ENCODE measurements around the gene CDH13.

Gene CDH13

DNA sequence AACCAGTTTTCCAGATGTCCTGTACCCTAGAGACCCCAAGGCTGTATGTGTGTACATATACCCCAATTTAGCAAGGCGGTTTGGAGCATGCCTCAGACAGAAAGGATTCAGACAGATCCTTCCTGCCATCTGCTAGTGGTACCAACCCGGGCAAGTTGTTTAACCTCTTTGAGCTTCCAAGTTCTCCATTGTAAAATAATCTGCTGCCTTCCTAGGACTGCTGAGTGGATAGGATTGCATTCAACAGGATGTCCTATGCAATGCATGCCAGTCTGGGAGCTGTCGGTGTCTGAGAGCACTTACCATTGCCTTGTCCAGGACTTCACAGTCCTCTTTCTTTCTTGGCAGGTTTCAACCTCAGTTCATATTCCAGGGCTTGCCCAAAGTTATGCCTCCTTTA is 1.9 kb downstream of the CDH13 start:
- no peak for DNase-seq

DNA sequence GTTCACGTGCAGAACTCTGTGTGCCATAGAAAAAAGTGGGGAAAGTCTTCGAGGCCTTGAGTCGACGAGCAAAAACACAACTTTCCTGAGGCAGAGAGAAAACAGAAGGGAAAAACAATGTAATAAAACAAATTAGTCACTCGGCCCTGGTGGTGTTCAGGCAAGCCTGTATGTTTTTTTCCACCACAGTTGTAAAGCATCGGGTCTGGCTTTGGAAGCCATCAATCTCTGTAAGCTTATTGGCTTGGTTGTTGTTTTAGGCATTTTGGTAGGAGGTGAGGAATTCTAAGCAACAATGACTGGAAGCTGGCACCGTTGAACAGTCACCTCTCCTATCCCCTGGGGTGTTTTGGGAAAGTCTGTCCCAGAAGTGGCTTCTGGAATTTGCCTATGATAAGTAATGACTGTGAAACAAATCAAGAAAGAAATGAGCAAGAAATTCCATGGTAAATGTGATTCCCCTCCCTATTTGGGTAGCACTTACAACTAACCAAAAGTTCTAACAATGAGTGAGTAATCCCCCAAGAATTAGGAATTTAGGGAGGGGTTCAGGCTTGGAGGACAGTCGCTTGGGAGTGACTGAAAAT is 2.8 kb downstream of the CDH13 start:
- no peak for DNase-seq

DNA sequence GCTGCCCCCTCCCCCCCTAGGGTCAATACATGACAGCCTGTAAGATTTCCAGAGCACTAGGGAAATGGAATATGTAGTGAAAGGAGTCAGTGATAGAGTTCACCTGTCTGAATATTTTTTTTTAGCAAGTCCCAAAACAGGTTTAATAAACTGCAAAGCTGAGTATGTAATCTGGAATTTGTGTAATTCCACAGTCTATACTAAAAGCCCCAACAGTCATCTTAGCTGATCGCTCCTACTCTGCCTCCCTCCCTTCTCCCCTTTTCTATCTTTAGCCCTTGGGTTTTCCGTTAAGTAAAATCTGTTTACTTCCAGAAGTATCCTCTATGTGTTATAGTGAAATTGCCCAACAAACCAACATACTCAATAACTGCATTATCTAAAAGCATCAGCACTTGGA is 3.5 kb downstream of the CDH13 start:
- no peak for DNase-seq

DNA sequence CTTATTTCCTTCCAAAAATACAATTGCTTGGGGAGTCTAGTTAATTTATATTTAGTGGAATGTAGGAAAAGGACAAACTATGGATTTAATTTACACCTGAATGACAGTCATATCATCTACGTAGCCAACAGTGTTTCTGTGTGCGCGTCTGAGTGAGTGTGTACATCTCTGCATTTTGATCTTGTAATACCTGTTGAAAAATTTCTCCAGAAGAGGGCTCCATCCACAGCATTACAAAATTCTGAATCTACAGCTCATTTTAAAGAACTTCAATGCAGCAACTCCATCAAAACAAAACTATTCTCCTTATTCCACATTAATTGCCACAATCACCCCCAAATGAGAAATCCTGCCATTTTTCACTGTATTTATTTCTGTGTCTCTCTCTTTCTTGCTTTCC is 3.9 kb downstream of the CDH13 start:
- DNase-seq = no peak

DNA sequence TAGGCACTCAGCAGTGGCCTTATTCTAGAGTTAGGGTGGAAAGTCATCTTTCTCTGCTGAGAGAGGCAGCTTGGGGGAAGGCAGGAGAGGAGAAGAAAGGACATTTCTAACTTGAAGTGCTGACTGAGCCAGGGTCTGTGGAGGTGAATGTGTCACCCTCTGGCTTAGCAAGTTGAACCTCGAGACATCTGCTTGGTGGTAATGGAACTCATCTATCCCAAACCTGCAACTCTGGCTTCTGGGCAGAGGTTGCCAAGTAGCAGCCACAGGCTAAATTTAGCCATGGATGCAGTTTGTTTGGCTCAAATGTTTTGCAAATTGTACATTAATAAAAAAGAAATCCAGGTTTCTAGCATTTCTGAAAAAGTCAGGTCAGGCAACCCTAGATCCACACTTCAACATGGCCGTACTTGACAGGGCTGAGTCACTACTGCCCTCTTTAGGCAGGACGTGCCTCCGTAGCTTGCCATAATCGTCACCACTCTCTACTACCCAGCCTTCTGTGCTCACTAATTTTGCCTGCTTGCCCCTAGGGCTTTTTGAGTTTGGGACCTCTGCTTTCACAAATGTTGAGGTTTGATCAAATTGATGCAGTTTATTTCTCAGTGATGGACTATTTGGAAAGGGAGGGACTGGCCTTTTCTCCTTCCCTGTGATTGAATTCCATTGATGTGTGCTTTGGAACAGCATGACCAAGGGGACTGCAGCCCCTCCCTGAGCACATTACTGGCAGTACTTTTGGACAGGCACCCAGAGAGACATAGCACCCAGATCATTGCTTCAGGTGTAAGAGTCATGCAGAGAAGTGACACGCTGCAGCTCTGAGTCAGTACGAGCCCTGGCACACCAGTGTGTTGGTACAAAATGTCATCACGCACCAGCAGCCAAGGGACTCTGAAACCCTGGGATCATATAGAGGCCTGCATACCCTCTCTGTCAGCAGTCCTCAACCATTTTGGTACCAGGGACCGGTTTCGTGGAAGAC is 5.2 kb downstream of the CDH13 start:
- no peak for DNase-seq

DNA sequence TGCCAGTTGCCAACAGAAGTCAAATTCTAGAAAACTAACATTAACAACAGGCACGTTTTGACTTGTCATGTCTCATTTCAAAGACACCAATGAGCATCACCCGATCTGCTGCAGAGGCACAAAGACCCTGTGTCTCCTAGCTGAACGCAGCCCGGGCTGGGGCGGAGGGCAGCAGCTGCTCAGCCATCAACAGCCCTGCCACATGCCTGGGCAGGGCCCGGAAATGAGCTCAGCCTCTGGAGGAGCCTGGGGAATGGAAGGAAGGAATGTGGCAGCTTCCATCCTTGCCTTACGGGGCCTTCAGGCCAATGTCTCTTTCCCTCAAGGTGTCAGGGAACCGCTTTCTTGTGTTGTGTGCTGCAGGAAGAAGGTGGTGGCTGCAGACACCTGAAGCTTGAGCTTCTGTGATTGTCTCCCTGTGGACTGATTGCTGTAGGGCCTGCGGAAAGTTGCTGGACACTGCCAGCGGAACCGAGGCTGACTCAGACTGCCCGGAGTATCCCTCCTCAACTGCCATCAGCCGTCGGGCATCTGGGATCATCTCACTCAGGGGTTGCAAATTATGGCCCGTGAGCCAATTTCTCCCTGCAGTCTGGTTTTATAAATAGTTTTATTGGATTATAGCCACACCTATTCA is 7.3 kb downstream of the CDH13 start:
- DNase-seq = no peak

DNA sequence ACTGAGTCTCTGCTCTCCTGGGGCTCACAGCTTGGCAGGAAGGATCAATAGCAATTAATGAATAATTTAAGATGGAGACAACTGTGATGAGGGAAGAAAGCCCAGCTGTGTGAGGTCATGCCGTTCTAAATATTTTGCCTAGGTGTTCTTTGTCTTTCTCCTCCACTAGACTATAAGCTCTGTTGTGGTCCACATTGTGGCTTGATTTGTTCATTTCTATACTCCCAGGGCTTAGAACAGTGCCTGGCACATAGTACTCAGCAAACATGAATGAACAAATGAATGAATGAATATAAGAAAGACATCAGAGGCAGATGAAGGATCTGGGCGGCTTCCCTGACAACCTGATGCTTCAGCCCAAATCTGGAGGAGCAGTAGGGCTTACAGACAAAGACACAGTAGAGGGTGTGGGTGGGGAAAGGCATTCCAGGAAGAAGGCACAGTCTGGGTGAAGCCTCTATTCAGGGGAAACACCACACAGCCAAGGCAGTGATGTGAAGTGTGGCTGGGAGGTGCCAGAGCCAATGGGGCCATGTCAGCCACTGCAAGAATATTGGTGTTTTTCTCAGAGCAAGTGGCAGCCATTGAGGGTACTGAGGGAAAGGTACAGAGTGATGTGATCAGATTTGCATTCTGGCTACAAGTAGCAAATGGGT is 8.3 kb downstream of the CDH13 start:
- no peak for DNase-seq

DNA sequence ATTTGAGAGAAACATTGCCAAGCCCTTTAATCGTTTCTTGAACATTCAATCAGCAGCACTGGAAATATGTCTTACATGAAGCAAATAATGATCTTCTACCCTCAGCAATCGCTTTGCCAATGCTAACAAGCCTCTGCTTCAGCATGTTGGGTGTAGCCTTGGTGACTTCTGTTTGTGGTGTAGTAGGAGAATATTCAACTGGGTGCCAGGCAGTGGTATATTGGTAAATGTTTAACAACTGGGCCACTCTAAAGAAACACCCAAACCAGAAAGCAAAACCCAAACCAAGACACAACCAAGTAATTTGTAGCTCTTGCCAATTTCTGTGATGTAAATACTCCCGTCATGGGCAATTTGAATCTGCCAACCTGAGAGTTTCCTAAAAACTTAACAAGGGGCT is 9.7 kb downstream of the CDH13 start:
- DNase-seq = no peak

DNA sequence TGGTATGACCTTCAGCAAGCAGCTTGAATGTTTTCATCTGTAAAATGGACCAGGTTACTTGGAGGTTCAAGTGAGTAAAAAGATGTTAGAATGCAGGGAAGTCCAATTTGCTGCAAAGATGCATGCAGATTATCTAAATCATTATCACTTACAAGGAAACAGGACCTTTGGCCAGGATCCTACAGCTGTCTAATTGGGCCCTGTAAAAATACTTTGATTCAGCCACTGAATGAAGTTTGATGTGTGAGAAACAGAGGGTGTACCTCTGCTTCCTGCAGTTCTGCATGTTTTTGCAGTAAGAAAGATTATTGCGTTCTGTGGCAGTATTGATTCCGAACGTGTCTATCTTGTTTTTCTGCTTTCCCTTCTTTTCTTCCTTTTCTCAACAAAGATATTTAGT is 10.2 kb downstream of the CDH13 start:
- no peak for DNase-seq

DNA sequence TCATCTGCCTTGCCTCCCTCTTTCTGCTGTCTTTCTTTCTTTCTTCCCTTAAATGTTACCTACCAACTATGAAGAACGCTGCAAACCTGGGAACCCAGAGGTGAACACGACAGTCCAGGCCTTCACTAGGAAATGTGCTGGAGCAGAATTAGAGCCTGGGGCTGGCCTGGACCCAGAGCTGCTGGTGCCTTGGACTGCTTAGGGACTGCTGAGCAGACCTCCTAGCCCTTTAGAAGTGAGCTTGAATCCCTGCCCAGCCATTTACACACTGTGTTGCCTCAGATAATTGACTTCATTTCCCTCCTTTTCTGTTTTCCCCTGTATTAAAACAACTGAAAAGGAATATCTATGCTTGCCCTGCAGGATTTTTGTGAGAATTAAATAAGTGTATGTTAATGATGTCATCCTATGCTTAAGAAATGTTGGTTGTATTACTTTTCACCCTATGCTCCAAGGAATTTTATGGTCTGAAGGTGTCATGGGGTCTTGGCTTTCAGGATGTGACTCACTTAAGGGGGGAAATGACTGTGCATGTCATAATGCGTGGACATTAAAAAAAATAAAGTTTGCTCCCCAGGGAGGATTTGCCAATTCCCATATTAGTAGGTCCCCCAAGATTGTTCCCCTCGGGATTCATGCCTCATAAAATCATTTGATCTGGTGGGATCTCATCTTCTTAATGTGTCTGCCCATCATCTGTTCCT is 11.5 kb downstream of the CDH13 start:
- no peak for DNase-seq

DNA sequence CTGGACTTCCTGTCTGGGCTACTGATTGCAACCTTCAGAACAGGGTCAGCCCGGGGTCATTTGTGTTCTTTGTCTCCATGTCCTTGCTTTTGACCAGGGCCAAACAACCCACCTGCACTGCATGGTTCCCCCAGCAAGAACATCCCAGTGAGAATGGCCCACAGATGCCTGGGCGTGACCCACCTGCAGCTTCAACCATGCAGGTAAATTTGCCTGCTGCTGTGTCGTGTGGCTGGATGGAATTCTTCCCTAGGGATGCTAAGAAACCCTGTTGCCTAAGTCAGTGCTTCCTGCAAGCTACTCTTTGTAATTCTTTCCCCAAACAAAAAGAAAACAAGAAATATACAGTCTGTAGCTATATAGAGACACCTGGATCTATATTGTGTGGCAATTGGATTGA is 12.5 kb downstream of the CDH13 start:
- DNase-seq = no peak

DNA sequence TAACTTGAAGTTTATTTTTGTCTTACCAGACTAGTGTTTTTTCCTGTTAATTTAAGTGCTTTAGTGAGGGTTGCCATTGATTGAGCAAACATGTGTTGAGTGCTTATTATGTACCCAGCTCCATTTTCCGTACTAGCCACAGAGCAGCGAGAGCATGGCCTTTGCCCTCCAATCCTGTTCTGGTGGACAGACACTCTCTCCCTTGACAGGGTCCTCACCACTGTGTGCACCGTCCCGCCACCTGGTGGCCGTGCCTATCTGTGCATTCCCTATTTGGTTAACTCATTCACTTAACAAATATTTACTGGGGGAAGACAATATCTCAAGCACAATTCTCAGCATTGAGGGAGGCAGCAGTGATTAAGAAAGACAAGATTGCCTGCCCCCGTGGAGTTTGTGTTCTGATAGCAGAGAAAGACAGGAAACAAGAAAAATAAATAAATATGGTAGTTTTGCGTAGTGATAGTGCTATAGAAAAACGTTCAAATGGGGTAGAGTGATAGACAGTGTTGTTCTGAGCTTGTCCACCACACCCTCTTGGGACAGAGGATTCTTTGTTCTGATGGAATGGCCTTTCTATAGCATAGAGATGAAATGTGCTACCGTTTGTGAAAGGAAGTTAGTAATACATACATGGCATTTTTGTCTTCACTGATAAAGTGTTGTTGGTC is 13.0 kb downstream of the CDH13 start:
- peak; percentile 7 for DNase-seq

DNA sequence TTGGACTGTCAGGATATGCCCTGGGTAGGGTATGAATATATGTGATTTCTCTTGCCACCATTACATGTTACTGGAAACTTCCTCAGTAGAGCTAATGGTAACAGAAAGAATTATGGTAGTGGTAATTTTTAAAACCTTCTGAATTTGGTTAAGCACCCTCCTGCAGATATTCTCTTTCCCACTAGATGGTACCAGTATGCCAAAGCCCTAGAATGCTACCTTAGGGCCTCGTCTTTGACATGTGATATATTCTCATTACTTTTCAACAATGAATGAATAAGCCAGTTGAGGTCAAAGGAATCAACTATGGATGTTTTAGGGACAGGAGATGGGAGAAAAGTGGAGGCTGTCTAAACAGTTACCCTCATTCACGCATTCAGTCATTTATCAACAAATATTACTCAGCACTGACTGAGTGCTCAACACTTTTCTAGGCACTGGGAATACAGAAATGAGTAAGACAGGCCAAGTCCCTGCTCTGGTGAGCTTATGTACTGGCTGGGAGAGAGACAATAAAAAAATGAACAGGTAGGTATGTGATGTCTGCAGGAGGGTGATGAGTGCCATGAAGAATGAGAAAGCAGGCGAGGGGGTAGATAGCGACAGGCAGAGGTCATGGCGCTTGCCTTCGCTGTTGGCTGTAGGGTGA is 14.7 kb downstream of the CDH13 start:
- no peak for DNase-seq

DNA sequence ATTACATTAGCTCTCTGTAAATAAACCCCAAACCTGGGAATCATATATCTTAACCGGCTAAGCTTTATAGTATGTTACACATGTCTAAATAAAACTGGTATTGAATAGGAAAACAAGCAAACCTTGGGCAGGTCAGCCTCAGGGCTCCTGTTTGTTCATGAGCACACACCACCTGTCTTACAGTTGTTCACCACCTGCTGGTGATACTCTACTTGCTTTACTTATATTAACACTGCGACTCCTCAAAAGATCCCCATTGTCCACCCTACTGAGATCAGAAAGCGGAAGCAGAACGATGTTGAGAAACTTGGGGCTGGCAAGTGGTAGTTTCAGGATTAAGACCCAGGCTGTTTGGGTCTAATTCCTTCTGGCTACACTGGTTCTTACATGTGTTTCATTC is 16.4 kb downstream of the CDH13 start:
- DNase-seq = peak; percentile 84

DNA sequence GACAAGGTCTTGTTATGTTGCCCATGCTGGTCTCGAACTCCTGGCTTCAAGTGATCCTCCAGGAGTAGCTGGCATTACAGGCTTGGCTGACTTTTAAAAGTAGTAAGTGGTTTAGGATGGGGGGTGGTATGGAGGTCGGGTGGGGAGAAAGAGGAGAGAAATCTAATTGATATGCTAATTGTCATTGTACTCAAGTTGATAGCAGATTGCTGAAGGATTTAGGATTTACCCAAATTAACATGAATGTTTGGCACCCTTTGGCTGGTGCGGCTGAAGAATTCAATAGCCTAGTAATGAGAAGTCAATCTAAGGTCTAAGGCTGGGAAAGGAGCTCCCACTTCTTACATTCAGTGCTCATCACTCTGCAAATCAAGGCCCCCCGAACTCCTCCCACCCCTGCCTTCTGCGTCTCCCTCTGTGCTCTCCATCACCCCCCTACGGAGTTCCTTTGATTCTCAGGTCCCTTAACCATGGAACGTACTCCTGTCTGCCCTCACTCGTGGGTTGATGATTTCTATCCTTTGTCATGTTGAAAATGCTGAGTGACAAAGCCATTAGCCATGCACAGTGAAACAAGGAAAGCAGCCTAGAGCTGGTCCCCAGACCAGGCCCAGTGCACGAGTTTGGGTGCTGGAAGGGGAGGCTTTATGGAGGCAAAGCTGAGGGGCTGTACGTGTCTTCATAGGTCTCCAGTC is 17.3 kb downstream of the CDH13 start:
- DNase-seq = no peak

DNA sequence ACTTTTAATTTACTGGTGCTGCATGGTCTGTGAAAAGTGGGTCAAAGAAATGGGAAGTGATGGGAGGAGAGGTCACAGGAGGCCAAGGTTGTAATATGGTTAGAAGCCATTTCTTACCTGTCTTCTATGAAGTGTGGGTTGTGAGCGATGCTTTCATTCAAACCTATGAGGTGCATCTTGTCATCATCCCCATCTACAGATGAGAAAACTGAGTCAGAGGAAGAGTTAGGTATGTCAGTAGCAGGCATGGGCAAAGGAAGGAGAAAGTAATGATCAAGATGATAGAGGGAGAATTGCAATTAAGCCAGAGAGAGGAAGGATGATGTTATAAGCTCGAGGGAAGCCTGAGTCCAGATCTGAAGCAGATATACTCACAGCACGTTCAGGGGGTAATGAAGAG is 19.7 kb downstream of the CDH13 start:
- DNase-seq = no peak

DNA sequence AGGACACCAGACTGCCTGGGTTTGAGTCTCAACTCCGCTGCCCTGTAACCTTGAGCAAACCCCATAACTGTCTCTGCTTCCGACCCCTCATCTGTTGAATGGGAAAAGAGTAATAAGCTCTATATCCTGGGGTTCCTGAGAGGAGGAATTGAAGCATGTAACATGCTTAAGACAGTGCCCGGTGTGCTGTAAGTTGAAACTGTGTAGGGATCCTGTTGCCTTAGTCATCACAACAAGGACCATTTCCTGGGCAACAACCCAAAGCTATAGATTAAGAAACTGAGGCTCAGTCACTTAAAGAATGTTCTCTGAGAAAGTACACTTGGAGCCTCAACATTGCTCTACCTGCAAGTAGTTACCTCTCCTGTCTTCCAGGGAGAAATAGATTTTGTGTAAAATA is 23.0 kb downstream of the CDH13 start:
- DNase-seq = no peak

DNA sequence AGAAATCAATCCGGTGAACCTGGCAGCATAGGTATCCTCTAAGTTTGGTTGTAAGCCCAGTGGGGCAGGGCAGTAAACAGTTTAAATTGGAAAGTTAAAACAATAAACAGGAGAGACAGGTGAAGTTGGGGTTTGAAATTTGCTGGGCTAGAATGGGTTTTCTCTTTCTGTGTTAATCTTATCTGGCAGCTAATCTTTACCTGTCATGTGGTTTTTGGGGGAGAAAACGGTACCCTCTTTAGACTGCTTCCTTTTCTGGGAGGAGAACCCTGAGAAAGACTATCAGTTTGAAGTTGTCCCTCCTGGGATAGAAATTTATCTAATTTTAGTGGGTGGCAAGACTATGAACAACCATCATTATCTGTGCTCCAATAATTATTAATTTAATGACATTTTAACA is 24.0 kb downstream of the CDH13 start:
- no peak for DNase-seq

DNA sequence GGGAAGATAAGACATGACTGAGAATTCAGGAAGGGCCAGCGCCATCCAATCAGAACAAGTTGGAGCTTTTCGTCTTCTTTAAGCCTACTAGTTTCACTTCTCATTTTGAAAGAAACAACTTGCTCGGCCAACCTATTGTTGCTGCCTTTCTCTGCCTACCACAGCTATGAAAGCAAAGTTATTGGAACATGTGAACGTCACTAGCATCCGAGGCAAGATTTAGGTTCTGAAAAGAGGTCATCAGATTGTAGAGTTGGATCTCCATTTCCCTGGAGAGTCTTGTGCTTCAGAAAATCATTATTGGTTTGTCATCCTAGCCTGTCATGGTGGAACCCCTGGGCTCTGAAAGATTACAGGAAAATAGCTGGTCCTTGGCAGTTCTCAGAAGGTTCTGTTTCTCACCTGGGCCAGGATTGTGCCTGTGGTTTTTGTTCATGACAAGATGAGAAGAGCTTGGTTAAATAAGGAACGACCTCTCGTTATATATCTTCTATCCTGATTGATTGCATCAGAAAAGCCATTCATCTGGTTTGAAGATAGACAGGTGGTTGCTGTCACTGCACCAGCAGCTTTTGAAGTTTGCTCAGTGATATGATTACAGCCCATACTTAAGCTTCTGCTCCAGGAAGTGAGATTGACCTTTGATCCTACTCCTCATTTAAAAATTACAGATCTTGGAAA is 25.3 kb downstream of the CDH13 start:
- DNase-seq = peak; percentile 87

DNA sequence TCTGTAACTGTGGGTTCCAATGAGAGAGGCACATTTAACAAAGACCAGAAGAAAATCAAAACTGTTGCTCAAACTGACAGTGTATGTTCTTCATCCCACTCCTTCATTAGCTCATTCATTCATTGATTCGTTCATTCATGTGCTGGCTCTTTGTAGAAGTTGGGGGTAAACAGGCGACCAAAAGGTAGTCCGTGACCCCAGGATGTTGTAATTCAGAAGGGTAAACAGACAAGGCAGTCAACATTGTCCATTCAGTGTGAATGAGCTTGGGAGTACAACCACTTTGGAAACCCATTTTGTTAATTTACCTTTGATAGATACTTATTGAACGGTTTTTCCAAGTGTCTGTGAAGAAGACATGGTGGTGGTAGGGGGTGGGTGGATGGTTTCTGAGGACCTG is 26.1 kb downstream of the CDH13 start:
- no peak for DNase-seq

Data from MV-4-11 (cell line).